Midbrain (tissue), 1 donor: ENCODE data around the gene MDGA2.
"Not testable (repeated sequence)": the region's sequence is repeated elsewhere in the genome, so short reads cannot be mapped to it uniquely, and the experiment has no call there.

Experiments
- DNase-seq: peaks from one replicate; lab custom pipeline; 2025; lab: John Stamatoyannopoulos, UW

MDGA2 gene

DNA sequence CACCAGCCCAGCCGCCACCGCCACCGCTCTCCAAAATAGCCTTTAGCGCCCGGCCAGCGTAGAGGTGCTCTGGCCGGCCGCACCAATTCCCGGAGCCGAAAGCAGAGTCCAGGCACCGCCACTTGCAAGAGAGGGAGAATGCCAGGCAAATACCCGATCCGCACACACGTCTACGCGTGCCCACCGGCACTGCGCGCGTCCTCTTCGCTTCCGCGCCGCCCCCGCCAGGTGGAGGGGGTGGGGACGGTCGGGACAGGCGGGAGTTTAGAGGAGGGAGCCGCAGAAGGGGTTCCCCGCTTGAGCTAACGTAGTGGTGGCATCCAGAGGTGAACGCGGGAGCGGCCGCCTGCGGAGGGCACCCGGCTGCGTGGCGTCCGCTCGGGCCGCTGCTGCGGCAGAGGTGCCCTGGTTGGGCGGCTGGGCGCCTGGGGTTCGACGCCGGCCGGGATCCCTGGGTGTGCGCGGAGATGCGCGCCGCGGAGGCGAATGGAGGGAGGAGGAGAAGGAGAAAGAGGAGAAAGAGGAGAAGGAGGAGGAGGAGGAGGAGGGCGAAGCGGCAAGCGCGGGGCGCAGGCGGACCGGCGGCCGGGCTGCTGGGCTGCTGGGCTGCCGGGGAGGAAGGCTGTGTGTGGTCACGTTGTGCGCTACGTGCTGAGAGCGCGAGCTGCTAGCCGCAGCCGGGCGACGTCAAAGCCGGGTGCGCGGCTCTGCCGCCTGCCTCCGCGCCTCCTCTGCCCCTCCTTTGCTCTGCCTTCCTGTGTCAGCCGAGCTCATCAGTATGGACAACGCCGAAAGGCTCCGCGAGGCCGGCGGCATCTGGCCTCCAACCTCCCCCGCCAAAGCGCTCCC lies at the start of gene MDGA2:
Gene MDGA2 (minus strand): TSS at position 140 of the 849 bp plus-strand sequence.
- peak; percentile 21 for DNase-seq

DNA sequence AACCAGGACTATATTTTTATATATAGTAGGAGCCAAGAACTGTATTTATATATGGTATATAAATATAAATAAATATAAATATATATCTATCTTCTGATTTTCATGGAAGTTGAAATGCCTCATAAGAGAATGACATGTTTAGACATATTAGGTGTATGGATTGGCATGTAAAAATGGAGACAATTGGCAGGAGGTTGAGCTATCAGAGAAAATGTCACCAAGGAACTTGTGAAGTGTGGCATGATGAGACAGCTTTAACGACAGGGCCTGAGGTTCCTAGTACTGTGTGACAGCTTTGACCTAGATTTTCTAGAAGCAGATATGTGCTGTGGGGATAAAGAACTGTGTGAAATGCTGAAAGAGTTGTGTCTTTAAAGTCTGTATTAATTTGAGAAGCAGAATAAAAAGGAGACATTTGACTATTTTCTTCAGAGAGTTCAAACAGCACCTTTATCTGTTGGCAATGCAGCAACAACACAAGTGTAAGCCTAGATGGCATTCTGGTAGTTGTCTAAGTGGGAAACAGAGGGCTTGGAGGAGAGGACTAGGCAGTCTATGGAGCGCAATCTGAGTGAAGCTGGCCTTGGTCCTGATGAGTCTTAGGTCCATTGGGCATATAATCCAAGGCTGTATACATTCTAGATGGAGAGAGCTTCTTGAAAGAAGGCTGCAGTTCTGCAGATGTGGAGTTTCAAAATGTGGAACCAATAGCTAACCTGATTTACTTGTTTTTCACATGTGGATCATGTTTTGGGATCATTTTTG lies 47.7 kb upstream of the MDGA2 start:
- no peak for DNase-seq

DNA sequence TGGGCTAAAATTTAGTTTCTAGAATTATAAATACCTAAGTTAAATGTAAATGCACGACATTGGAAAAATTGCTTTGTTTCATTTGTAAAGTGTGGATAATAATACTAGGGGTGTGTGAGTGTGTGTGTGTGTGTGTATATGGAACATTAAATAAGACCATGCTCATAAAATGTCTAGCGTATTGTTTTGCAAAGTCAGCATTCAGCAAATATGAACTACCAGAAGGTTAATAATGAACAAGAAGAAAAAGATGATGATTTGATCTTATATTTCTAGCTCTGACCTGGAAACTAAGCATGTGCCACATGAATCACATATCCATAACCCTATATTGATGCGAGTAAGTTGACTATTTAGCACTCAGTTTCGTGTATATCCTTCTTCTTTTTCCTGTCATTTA lies 44.9 kb upstream of the MDGA2 start:
- DNase-seq, result no peak

DNA sequence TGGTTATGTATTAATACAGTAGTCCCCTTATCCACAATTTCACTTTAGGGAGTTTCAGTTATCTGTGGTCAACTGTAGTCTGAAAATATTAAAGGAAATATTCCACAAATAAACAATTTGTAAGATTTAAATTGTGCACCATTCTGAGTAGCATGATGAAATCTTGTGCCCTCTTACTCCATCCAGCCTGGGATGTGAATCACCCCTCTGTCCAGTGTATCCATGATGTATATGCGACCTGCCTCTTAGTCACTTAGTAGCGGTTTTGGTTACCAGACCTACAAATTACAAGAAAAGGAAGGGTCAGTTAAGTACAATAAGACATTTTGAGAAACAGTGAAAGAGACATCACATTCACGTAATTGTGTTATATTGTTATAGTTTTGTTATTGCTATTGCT lies 39.9 kb upstream of the MDGA2 start:
- DNase-seq, result no peak

DNA sequence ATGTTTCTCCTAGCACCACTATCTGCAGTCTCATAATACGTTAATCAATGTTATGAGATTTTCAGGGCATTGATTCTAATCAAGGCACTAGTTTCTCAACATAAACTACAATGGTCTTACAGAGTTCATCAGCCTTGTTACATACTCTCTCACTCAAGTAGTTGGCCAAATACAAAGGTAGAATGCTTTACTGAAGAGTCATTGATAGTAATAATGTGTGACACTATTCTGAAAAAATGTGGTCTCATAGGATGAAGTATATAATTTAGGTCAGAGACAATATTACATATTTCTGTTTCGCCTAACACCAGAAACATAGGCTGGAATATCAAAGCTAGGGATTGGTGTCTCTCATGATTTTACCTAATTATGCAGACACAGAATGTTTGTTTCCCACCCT lies 35.2 kb upstream of the MDGA2 start:
- DNase-seq, result no peak

DNA sequence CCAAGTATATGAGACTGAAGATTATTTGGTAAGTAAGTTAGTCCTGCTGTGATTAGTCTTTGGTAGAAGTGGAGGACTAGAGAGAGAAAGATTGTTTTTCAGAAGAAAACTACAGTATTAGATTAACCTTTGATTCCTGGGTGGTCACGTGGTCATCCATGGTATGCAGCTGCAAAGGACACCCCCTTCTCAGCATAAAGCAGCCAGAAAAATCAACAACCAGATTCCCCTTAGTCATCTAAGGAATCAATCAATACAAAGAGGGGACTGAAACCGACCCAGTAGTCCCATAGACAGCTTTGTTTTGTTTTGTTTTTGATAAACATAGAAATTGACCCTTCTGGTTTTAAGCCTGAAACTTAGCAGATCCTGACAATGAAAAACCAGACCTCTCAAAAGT lies 30.3 kb upstream of the MDGA2 start:
- DNase-seq, result no peak

DNA sequence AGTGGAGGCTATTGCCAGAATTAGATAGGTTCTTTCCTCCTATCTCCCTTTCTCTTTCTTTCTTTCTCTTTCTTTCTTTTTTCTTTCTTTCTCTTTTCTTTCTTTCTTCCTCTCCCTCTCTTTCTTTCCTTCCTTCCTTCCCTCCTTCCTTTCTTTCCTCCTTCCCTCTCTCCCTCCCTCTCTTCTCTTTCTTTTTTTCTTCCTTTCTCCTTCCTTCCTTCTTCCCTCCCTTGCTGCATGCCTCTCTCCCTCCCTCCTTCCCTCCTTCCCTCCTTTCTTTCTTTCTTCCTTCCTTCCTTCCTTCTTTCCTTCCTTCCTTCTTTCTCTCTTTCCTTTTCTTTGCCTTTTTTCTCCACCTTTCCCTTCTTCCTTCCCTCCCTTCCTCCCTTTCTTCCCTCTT lies 16.4 kb upstream of the MDGA2 start:
- DNase-seq, result no peak

DNA sequence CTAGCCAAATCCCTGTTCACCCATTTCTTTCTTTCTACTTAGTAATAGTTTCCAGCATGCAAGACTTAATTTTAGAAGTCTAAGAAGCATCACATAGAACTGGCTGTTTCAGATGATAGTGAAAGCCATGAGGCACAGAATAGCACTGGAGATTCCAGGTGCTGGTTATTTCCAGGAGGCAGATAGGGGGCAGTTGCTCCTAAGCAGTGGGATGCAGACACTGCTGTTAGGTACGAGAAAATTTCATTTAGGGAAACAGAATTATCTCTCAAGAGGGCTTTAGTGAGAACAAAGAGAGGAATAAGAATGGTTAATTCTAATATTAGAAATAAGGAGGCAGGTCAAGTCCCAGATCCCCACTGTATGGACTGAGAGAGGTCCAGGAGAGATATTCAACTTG lies 3.6 kb upstream of the MDGA2 start:
- no peak for DNase-seq

DNA sequence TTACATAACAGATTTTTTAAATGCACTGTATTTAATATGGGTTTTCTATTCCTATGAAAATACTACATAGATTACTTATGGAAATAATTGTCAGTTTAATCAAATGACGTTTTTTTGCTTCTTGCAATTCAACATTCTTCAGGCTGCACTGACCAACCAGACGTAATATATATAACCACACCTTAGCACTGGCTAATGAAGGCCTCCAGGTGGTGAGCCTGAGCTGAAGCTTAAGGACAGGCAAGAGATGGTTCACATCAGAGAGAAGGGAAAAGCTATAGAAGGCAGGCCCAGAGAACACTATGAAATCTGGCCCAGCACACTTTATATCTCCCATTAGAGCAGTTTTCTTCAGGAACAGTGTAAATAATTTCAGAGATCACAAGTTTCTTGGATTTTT lies 2.8 kb upstream of the MDGA2 start:
- DNase-seq, result no peak

DNA sequence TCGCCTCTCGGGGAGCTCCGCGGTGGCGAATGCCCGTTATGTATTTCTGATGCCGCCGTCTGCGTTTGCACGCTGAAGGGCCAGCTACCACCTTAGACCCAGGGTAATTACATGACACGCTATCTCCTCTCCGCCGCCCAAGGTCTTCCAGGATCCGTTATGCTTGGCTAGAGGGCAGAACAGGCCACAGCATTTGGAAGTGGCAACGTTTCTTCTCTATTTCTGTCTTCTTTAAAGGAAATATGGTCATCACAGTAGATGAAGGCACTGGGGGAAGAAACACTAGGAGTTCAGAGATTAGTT lies 861 bp upstream of the MDGA2 start:
- no peak for DNase-seq

DNA sequence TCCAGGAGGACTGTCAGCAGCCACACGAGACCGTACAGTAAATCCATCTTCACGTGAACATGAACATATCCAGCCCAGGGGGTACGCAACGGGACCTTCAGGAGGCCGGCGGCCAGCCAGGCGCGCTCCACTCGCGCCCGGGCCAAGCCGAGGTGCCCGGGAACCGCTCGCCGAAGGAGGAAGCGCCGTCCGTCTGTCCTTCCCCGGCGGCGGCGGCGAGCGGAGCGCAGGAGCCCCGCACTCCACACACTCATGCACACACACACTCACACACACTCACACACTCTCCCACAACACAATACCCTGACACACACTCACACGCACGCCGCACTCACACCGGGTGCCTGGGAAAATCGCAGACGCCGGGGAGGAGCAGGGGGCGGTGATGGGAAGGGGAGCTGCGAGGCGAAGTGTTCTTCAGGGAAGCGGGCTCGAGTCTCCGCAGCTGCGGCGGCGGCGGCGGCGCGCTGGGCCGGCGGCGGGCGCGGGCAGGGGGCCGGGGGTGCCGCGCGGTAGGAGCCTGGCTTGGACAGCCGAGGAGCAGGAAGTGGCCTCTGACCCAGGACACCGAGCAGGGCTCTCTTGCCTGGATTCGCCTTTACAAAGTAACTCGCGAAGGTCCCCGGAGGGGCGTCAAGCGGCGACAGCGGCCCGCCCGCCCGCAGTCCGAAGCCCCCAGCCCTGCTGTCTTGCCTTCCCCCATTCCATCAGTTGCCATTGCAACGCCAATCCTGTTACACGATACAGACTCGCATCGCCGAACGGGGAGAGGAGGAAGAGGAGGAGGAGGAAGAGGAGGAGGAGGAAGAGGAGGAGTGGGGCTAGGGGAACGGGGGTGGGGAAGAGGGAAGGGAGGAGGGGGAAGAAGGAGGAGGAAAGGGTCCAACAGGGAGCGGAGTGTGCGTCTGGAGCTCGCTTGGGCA lies 601 bp downstream of the MDGA2 start:
- no peak for DNase-seq

DNA sequence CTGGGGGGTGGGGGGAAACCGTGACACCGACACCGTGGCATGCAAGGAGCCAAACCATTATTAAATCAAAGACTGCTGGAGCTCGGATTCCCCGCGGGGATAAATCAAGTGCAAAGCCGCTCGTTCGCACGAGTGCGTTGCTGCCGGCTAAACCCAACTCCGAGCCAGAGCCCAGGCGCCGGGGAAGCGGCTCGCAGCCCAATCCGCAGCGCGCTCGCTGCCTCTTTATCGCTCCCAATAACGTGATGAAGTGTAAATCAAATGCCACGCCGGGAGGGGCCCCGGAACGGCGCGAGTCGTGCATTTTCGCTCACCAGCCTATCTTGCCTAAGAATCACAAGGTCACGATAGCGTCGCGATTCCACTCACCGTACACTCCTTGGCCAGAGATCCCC lies 1.3 kb downstream of the MDGA2 start:
- peak; percentile 15 for DNase-seq

DNA sequence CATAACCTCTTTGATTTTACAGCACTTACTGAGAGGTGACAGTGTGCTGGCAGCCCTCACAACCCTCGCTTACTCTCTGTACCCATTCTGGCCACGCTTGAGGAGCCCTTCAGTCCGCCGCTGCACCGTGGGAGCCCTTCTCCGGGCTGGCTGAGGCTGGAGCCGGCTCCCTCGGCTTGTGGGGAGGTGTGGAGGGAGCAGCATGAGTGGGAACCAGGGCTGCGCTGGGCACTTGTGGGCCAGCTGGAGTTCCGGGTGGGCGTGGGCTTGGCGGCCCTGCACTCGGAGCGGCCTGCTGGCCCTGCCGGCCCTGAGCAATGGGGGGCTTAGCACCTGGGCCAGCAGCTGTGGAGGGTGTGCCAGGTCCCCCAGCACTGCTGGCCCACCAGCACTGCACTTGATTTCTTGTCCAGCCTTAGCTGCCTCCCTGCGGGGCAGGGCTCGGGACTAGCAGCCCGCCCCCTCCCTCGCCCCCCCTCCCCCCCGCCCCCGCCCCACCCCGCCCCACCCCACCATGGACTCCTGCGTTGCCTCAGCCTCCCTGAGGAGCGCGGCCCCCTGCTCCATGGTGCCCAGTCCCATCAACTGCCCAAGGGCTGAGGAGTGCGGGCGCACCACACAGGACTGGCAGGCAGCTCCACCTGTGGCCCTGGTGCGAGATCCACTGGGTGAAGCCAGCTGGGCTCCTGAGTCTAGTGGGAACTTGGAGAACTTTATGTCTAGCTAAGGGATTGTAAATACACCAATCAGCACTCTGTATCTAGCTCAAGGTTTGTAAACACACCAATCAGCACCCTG lies 9.9 kb downstream of the MDGA2 start:
- DNase-seq, result no peak

DNA sequence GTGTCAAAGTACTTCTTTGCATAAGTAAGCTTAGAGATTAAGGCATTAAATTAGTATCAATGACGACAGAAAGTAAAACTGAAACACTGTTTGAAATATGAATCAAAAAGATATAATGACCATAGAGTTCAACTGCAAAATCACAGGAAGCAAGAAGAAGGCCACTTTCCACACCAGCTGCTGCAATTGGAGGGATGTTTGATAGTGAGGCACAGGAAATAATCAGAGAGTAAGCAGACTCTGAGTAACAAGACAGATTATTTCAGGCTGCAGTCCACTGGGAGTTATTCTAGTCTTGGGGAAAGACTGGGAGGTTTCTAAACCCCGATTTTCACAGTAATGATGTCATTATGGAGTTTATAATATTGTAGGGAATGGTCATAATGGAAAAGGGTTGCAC lies 12.9 kb downstream of the MDGA2 start:
- no peak for DNase-seq

DNA sequence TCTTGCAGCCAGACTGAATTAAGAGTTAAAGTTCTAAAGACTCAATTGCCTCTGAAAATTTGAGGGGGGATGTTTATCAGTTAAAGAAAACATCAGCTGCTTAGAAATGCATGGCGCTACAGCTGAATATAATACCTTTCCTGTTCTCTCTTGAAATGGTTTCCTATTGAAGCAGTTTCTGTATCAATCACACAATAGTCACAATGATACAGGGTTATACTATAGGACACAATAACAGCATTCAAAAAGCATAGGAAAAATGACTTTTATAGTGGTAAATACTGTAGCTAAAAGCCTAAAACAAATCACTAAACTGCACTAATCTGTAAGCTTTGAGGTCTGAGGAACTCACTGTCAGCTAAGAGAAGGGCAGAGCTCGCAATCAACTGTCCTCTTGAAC lies 15.2 kb downstream of the MDGA2 start:
- no peak for DNase-seq

DNA sequence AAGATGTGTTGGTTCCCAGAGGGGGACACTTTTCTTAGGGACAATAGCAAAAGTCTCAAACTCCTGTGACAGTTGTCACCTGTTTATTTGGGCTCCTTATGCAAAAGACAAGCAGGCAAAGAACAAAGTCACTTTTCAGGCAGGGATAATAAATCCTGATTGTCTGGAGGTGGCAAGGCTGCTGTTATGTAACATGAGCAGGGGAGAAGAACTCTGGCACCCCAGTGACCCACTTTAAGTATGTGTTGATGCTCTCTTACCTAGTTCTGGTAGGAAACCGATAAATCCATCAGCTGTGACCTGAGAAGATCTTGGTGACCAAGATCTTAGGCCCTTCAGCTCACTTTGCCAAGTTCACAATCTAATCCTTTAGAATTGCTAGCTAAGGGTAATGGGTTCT lies 17.4 kb downstream of the MDGA2 start:
- no peak for DNase-seq

DNA sequence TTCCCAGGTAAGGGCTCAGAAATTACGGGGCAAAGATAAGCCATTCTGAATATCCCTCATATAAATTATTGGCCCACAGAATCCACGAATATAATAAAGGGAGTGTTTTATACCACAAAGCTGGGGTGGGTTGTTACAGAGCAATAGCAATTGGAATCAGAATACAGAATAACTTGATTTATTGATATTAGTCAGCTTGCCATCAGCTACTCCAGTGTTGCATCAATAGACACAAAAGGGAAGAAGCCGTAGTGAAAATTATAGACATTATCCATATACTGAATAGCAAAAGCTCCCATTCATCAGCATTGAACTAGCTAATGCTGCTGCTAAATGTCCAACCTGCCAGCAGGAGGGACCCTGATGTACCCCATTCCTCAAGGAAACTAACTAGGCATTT lies 18.3 kb downstream of the MDGA2 start:
- no peak for DNase-seq

DNA sequence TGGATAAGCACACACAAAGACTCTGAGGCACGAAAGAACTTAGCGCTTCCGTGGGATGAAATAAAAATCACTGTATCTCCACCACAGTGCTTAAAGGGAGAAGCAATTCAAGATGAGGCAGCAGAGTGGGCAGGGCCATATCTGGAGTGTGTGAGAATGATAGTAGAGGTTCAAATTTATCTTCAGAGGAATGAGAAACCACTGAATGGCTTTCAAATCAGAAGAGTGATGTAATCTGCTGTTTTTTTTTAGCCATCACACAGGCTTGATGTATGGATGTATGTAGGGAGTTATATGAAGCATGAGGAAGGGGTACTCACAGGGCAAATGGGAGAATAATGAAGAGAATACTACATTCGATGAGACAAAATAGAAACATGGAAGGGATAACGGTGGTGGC lies 24.1 kb downstream of the MDGA2 start:
- DNase-seq, result no peak

DNA sequence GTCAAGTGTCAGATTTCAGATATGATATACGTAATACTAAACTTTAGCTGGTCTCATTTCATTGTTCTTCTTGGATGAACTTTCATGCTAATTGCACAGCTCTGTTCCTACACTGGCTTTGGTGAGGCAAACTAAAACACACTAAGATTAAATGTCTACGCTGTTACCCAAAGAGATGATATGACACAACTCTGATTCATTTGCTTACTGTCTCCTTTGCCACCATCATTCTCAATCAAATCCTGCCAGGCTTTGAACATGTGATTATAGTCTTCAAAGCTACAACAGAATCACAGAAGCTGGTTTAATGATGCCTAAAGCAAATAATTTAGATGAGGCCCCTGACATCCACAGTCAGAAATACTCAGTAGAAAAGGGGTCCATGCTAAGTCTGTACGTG lies 37.7 kb downstream of the MDGA2 start:
- no peak for DNase-seq

DNA sequence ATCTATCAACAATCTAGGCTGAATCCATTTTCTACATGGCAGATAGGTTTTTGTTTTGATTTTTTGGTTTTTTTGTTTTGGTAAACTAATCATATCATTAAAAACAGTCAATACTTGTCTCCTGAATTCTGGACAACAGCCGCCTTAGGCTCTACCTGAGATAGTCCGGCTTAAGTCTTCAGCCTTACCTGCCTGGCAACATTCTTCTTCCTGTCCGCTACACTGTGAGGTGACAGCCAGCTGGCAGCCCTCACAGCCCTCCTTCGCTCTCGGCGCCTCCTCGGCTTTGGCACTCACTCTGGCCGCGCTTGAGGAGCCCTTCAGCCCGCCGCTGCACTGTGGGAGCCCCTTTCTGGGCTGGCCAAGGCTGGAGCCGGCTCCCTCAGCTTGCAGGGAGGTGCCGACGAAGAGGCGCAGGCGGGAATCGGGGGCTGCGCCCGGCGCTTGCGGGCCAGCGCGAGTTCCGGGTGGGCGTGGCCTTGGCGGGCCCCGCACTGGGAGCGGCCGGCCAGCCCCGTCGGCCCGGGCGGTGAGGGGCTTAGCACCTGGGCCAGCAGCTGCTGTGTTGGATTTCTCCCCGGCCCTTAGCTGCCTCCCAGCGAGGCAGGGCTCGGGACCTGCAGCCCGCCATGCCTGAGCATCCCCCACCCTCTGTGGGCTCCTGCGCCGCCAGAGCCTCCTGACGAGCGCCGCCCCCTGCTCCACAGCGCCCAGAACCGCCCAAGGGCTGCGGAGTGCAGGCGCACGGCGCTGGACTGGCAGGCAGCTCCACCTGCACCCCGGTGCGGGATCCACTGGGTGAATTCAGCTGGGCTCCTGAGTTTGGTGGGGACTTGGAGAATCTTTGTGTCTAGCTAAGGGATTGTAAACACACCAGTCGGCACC lies 49.0 kb downstream of the MDGA2 start:
- DNase-seq, result no peak

DNA sequence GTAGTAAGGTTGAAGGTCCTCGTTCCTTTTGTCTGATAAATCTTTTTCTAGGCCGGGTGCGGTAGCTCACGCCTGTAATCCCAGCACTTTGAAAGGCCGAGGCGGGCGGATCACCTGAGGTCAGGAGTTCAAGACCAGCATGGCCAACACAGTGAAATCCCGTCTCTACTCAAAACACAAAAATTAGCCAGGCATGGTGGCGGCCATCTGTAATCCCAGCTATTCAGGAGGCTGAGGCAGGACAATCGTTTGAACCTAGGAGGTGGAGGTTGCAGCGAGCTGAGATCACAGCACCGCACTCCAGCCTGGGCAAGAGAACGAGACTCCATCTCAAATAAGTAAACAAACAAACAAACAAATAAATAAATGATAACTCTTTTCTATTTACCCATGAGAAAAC lies 51.3 kb downstream of the MDGA2 start:
- not testable (repeated sequence) for DNase-seq
